NT2/D1 (cell line): ENCODE data around the gene UBR2.

ENCODE experiments used
- SUZ12 ChIP-seq: IDR thresholded peaks from 2 replicates; pipeline ENCODE4 v1.6.1; 2011; ENCODE audit not compliant: insufficient read length, insufficient read depth; ENCODE audit errors: extremely low read depth
- YY1 ChIP-seq: IDR thresholded peaks from 2 replicates; pipeline ENCODE4 v1.6.1; 2011; ENCODE audit not compliant: insufficient read length, insufficient read depth
- ZNF274 ChIP-seq: IDR thresholded peaks from 2 replicates; pipeline ENCODE4 v1.6.1; 2011; ENCODE audit warnings: mild to moderate bottlenecking, low read depth, low read length

- TF ChIP-seq ZNF274, result no peak
- TF ChIP-seq SUZ12, result no peak
- TF ChIP-seq YY1, result no peak
These were observed 128.5 kb downstream of the UBR2 start for GRCh38 chr6:42692137-42692911.
